H1 (cell line): ENCODE data around the gene ARPIN. TPM values are rescaled to one million over a fixed set of nuclear protein-coding genes. Genes with fewer than 3 reads are reported as not detected.
A peak's percentile ranks its signal among the peaks of the same experiment; 100 is the strongest.

Source experiments
- CTCF ChIA-PET: fragments of 300-600 bp; sonication (Branson Sonifier 250); formaldehyde crosslinking; loops from one replicate; lab custom pipeline; 2021; ENCODE audit not compliant: partially characterized antibody; lab: Charles Lee
- POLR2A ChIA-PET: fragments of 300-600 bp; sonication (Branson Sonifier 250); formaldehyde crosslinking; loops from one replicate; lab custom pipeline; 2021; ENCODE audit warnings: inconsistent platforms; ENCODE audit not compliant: partially characterized antibody; lab: Charles Lee
- DNase-seq, 2 experiments: peaks; one replicate each; pipeline versions ENCODE4 v3.0.0 to v3.0.0-alpha.2; 2010 to 2022; ENCODE audit warnings: low spot score in 2 of 2, low read depth in 1 of 2, mixed read lengths in 1 of 2
- FAIRE-seq: peaks from 2 replicates; lab custom pipeline; 2011; peaks lifted over from hg19 to GRCh38; lab: Jason Lieb, UNC
- H2AFZ ChIP-seq: 2 replicates; pipeline ENCODE4 v1.8.1; 2012; ENCODE audit warnings: low read length, inconsistent platforms
- H2AK5ac ChIP-seq: 2 replicates; pipeline ENCODE4 v1.6.1; 2013; ENCODE audit warnings: low read depth, low read length
- H2BK120ac ChIP-seq: replicated peaks from 2 replicates; pipeline ENCODE3; 2013; ENCODE audit warnings: low read depth, low read length, inconsistent platforms
- H2BK12ac ChIP-seq: 2 replicates; pipeline ENCODE4 v1.6.1; 2013; ENCODE audit warnings: low read depth, low read length
- H2BK15ac ChIP-seq: 2 replicates; pipeline ENCODE4 v1.6.1; 2013; ENCODE audit warnings: low read length
- H2BK20ac ChIP-seq: 2 replicates; pipeline ENCODE4 v1.6.1; 2013; ENCODE audit warnings: low read length
- H2BK5ac ChIP-seq: 2 replicates; pipeline ENCODE4 v1.6.1; 2013; ENCODE audit warnings: low read depth, low read length
- H3K14ac ChIP-seq: 2 replicates; pipeline ENCODE4 v1.6.1; 2013; ENCODE audit warnings: inconsistent platforms; ENCODE audit not compliant: insufficient read length
- H3K18ac ChIP-seq: 2 replicates; pipeline ENCODE4 v1.6.1; 2013; ENCODE audit warnings: low read length; ENCODE audit errors: extremely low read depth
- H3K23ac ChIP-seq: 2 replicates; pipeline ENCODE4 v1.6.1; 2013; ENCODE audit warnings: inconsistent platforms; ENCODE audit not compliant: insufficient read length
- H3K23me2 ChIP-seq: 2 replicates; pipeline ENCODE4 v1.6.1; 2013; ENCODE audit warnings: low read depth, low read length
- H3K27ac ChIP-seq: 2 replicates; pipeline ENCODE4 v1.6.1; 2011; ENCODE audit warnings: low read depth, low read length, inconsistent platforms
- H3K27me3 ChIP-seq, 4 experiments: replicated peaks in 1 of 4; 1 replicate in 1 of 4; 2 replicates in 3 of 4; pipeline versions ENCODE4 v1.6.1 to v1.8.1; 2011 to 2013; ENCODE audit warnings: low read length in 3 of 4, mild to moderate bottlenecking in 3 of 4, inconsistent platforms in 2 of 4, mixed read lengths in 2 of 4, moderate library complexity in 1 of 4; ENCODE audit not compliant: control insufficient read depth in 3 of 4, insufficient read depth in 3 of 4; ENCODE audit errors: extremely low read depth in 1 of 4
- H3K36me3 ChIP-seq, 4 experiments: 2 replicates each; pipeline versions ENCODE4 v1.6.1 to v1.8.1; 2011 to 2013; ENCODE audit warnings: mild to moderate bottlenecking in 4 of 4, low read length in 3 of 4, moderate library complexity in 2 of 4, control low read depth in 1 of 4, inconsistent platforms in 1 of 4; ENCODE audit not compliant: insufficient read depth in 4 of 4, control insufficient read depth in 2 of 4
- H3K4ac ChIP-seq: replicated peaks from 2 replicates; pipeline ENCODE3; 2013; ENCODE audit warnings: low read length, low read depth, mixed read lengths, inconsistent platforms; ENCODE audit not compliant: insufficient read length
- H3K4me1 ChIP-seq, 4 experiments: replicated peaks in 1 of 4; 1 replicate in 1 of 4; 2 replicates in 3 of 4; pipeline versions ENCODE4 v1.6.1 to v1.8.1; 2011 to 2013; ENCODE audit warnings: low read length in 3 of 4, inconsistent platforms in 2 of 4, mixed read lengths in 1 of 4; ENCODE audit not compliant: insufficient read depth in 4 of 4, control insufficient read depth in 3 of 4
- H3K4me2 ChIP-seq, 2 experiments: 2 replicates each; pipeline versions ENCODE4 v1.6.1 to v1.8.1; 2011 to 2013; ENCODE audit warnings: low read depth in 2 of 2, low read length in 2 of 2, control low read depth in 1 of 2, inconsistent platforms in 1 of 2, mild to moderate bottlenecking in 1 of 2; ENCODE audit not compliant: insufficient read depth in 1 of 2
- H3K4me3 ChIP-seq, 4 experiments: fragments of 200-600, 300-600 bp in 1 of 4; sonication (generic), shearing (Covaris generic), sonication (Bioruptor Twin) in 1 of 4; 2 replicates each; pipeline versions ENCODE4 v1.5.1 to v1.8.1; 2011 to 2016; ENCODE audit warnings: low read length in 4 of 4, low read depth in 3 of 4, control low read depth in 2 of 4, inconsistent platforms in 2 of 4, mild to moderate bottlenecking in 2 of 4, mixed read lengths in 1 of 4, moderate library complexity in 1 of 4; ENCODE audit not compliant: insufficient read depth in 2 of 4; ENCODE audit errors: extremely low read depth in 1 of 4
- H3K56ac ChIP-seq: replicated peaks from 2 replicates; pipeline ENCODE3; 2013; ENCODE audit warnings: low read depth, mild to moderate bottlenecking, mixed read lengths, low read length, inconsistent platforms; ENCODE audit not compliant: insufficient read length
- H3K79me1 ChIP-seq: 2 replicates; pipeline ENCODE4 v1.6.1; 2013; ENCODE audit warnings: low read depth, low read length, control low read depth
- H3K79me2 ChIP-seq, 2 experiments: 2 replicates each; pipeline versions ENCODE4 v1.6.1 to v1.8.1; 2012 to 2013; ENCODE audit warnings: low read length in 2 of 2, mild to moderate bottlenecking in 2 of 2, inconsistent platforms in 1 of 2; ENCODE audit not compliant: insufficient read depth in 2 of 2, control insufficient read depth in 1 of 2
- H3K9ac ChIP-seq, 4 experiments: replicated peaks in 1 of 4; 1 replicate in 1 of 4; 2 replicates in 3 of 4; pipeline versions ENCODE4 v1.6.1 to v1.8.1; 2011 to 2013; ENCODE audit warnings: low read depth in 3 of 4, low read length in 3 of 4, control low read depth in 2 of 4, mild to moderate bottlenecking in 2 of 4, moderate library complexity in 2 of 4, inconsistent platforms in 1 of 4; ENCODE audit errors: extremely low read depth in 1 of 4
- H3K9me3 ChIP-seq, 2 experiments: 2 replicates each; pipeline versions ENCODE4 v1.6.1 to v1.8.1; 2012 to 2013; ENCODE audit warnings: mild to moderate bottlenecking in 2 of 2, moderate library complexity in 2 of 2, control low read depth in 1 of 2, inconsistent platforms in 1 of 2, low read depth in 1 of 2, low read length in 1 of 2, mixed read lengths in 1 of 2; ENCODE audit not compliant: insufficient read depth in 2 of 2
- H4K20me1 ChIP-seq, 2 experiments: replicated peaks in 1 of 2; 2 replicates each; pipeline versions ENCODE3 to v1.8.1; 2011 to 2013; ENCODE audit warnings: inconsistent platforms in 2 of 2, low read length in 2 of 2, mild to moderate bottlenecking in 1 of 2; ENCODE audit not compliant: insufficient read depth in 2 of 2, control insufficient read depth in 1 of 2
- H4K5ac ChIP-seq: 2 replicates; pipeline ENCODE4 v1.6.1; 2013; ENCODE audit warnings: low read length, low read depth, mixed read lengths, inconsistent platforms; ENCODE audit not compliant: insufficient read length
- H4K8ac ChIP-seq: 2 replicates; pipeline ENCODE4 v1.8.0; 2013; ENCODE audit warnings: mild to moderate bottlenecking, moderate library complexity, low read length, inconsistent platforms; ENCODE audit not compliant: insufficient read depth; ENCODE audit errors: extremely low read depth
- H4K91ac ChIP-seq: replicated peaks from 2 replicates; pipeline ENCODE3; 2013; ENCODE audit warnings: low read length, mixed read lengths, inconsistent platforms; ENCODE audit not compliant: insufficient read length
- BACH1 ChIP-seq: IDR thresholded peaks from 2 replicates; pipeline ENCODE4 v1.6.1; 2012; ENCODE audit warnings: low read length, improper control_type of control experiment
- CREB1 ChIP-seq: IDR thresholded peaks from 2 replicates; pipeline ENCODE4 v1.6.1; 2012; ENCODE audit warnings: inconsistent platforms
- GABPA ChIP-seq: IDR thresholded peaks from 2 replicates; pipeline ENCODE4 v1.6.1; 2011; ENCODE audit warnings: mild to moderate bottlenecking, low read length, moderate library complexity, borderline replicate concordance; ENCODE audit not compliant: insufficient read depth
- HDAC2 ChIP-seq, 2 experiments: fragments of 300-600 bp in 1 of 2; sonication (generic) in 1 of 2; IDR thresholded peaks; 2 replicates each; pipeline ENCODE4 v1.6.1; 2011 to 2012; ENCODE audit warnings: low read depth in 2 of 2, low read length in 2 of 2, mild to moderate bottlenecking in 2 of 2, moderate library complexity in 2 of 2, borderline replicate concordance in 1 of 2, inconsistent platforms in 1 of 2
- HDAC6 ChIP-seq: IDR thresholded peaks from one replicate; pipeline ENCODE4 v1.7.1; 2012; ENCODE audit warnings: low read depth, mild to moderate bottlenecking, inconsistent platforms, low read length, moderate library complexity
- JUND ChIP-seq: IDR thresholded peaks from 2 replicates; pipeline ENCODE4 v1.6.1; 2011; ENCODE audit warnings: mild to moderate bottlenecking, improper control_type of control experiment, low read length
- NRF1 ChIP-seq: IDR thresholded peaks from 2 replicates; pipeline ENCODE4 v1.6.1; 2011; ENCODE audit warnings: mild to moderate bottlenecking, low read depth, low read length, improper control_type of control experiment
- SAP30 ChIP-seq: fragments of 300-600 bp; sonication (generic); IDR thresholded peaks from 2 replicates; pipeline ENCODE4 v1.7.1; 2012; ENCODE audit warnings: low read length, moderate library complexity, mild to moderate bottlenecking, inconsistent platforms; ENCODE audit not compliant: insufficient read depth, insufficient replicate concordance
- SRF ChIP-seq: IDR thresholded peaks from 2 replicates; pipeline ENCODE4 v1.6.1; 2011; ENCODE audit warnings: mild to moderate bottlenecking, low read depth, low read length, moderate library complexity
- TAF7 ChIP-seq: optimal IDR thresholded peaks from 2 replicates; pipeline ENCODE3; 2011; ENCODE audit warnings: low read depth, mild to moderate bottlenecking, inconsistent platforms, low read length, moderate library complexity, borderline replicate concordance
- TEAD4 ChIP-seq: IDR thresholded peaks from 2 replicates; pipeline ENCODE4 v1.6.1; 2012; ENCODE audit warnings: low read depth, low read length, inconsistent platforms, mixed read lengths
- WGBS, 2 experiments: shearing (Covaris generic) in 1 of 2; methylation state at CpG; one replicate each; pipeline versions ENCODE4 v1.1.6 to v1.1.7; 2013 to 2015; ENCODE audit warnings: low lambda C conversion rate in 2 of 2, mixed read lengths in 2 of 2, inconsistent platforms in 1 of 2, low coverage in 1 of 2, missing lambda C conversion rate in 1 of 2; ENCODE audit not compliant: insufficient replicate concordance in 2 of 2, insufficient coverage in 1 of 2, insufficient read length in 1 of 2; ENCODE audit errors: extremely low coverage in 1 of 2, missing lambda C conversion rate in 1 of 2; 5-methylcytosine and 5-hydroxymethylcytosine counted together
- polyA plus RNA-seq, 7 experiments: library from polyadenylated mRNA; depleted of rRNA in 3 of 7; stranded (reverse) in 5 of 7; unstranded in 2 of 7; fragments of >200 nt in 5 of 7; fragments of 200-250 nt in 2 of 7; gene quantifications; 1 replicate in 5 of 7; 2 replicates in 1 of 7; 4 replicates in 1 of 7; pipeline versions ENCODE4 v1.2.1 to v1.2.3, GENCODE V29; 2011 to 2013; ENCODE audit warnings: missing spikeins in 2 of 7, mixed read lengths in 2 of 7
- total RNA-seq: library from RNA; stranded (reverse); fragmentation: NEBNext Ultra II Directional; extraction: Animal tissue kit (Norgen Biotek cat#: 25700); gene quantifications from 2 replicates; pipeline ENCODE4 v1.2.1, GENCODE V29; 2021

ARPIN gene
- total and polyA plus RNA-seq, 2 of the 8 experiments (the other 6 are each of a cell fraction or from before 2014, with no cell fraction given) = 3.1 to 3.9 TPM

GRCh38 chr15:89893696-89894447 lies 18.9 kb downstream of the ARPIN start, which contains the start of gene AP3S2:
Gene AP3S2, minus strand, starts transcription at chr15:89893994. Its CDS starts 45 bp downstream, at chr15:89893949.
- H2AFZ ChIP-seq = peak within 1 kb of the TSS; percentile 80; the same call in 1 of the 2 replicates
- H3K23me2 ChIP-seq = peaks cover 4% of the 10 kb centered on the region; the same call in 1 of the 2 replicates
- peak within 1 kb of the TSS; percentile 82 for H2BK5ac ChIP-seq
- peaks cover 0 to 2% of the 10 kb centered on the region in 2 experiments for H4K20me1 ChIP-seq
- peaks cover 0 to 3% (median under 1%) of the 10 kb centered on the region in 4 experiments; a peak in 2 of 8 replicates for H3K36me3 ChIP-seq
- H3K4me3 ChIP-seq = peak within 1 kb of the TSS; percentile 92 to 99 (median 98)
- peak within 1 kb of the TSS; percentile 81 for H3K27ac ChIP-seq
- peak within 1 kb of the TSS; percentile 60 to 73 for H3K4me2 ChIP-seq
- H3K4ac ChIP-seq = no peak within 1 kb of the TSS
- no peaks in the 10 kb centered on the region; a peak in 2 of 7 replicates for H3K4me1 ChIP-seq
- H4K5ac ChIP-seq = peak within 1 kb of the TSS; percentile 41
- no peaks in the 10 kb centered on the region for H3K27me3 ChIP-seq
- H3K9ac ChIP-seq = peak within 1 kb of the TSS; percentile 60 to 93 (median 91)
- H3K23ac ChIP-seq = no peak within 1 kb of the TSS
- no peaks in the 10 kb centered on the region for H3K9me3 ChIP-seq
- DNase-seq (peak; percentile 70 to 89), FAIRE-seq (no peak)
- H2BK120ac ChIP-seq = no peak within 1 kb of the TSS
- POLR2A ChIA-PET = interaction anchor here (0.7 to 1.9 kb wide), 16 partner anchors 11 to 307 kb away, joined by 3 to 10 read pairs (median 4); partner anchors contain the start of genes ANPEP, ARPIN and SEMA4B
- H2BK12ac ChIP-seq = no peak within 1 kb of the TSS
- peaks cover 0 to 26% of the 10 kb centered on the region in 2 experiments; a peak in 2 of 4 replicates for H3K79me2 ChIP-seq
- H2BK15ac ChIP-seq = no peak within 1 kb of the TSS
- CTCF ChIA-PET = interaction anchor here (0.6 to 1.8 kb wide), 7 partner anchors 10 to 192 kb away, joined by 3 to 9 read pairs (median 3); no protein-coding TSS in a partner anchor
- H3K18ac ChIP-seq = peak within 1 kb of the TSS; percentile 27; the same call in 1 of the 2 replicates
- no peak within 1 kb of the TSS for H2BK20ac ChIP-seq
- 1% methylated on average over 61 of the region's 62 CpGs; no CpG with 5 or more reads in 1 of the 2 experiments for WGBS, 2 experiments
- H3K56ac ChIP-seq = peak within 1 kb of the TSS; percentile 0
- no peaks in the 10 kb centered on the region; the same call in none of the 2 replicates for H3K79me1 ChIP-seq
- peak within 1 kb of the TSS; percentile 88; the same call in 1 of the 2 replicates for H4K8ac ChIP-seq
- H2AK5ac ChIP-seq = no peak within 1 kb of the TSS
- H3K14ac ChIP-seq = no peak within 1 kb of the TSS
- H4K91ac ChIP-seq = peak within 1 kb of the TSS; percentile 18
- TF ChIP-seq HDAC6 (no peak), TEAD4 (peak; percentile 54), SRF (0 out of 2 replicates have a peak, but pooled peaks have one; percentile 52), CREB1 (peak; percentile 78), GABPA (peak; percentile 99), TAF7 (peak; percentile 89), HDAC2 (IDR thresholded peaks at IDR 0.05; ENCODE audit: borderline replicate concordance in 1 of 2, low read depth in 2 of 2, low read length in 2 of 2) (peak; percentile 67 to 89; a peak in 2 of 4 replicates), SAP30 (peak; percentile 45), JUND (peak; percentile 67; the same call in 1 of the 2 replicates), BACH1 (peak; percentile 16; the same call in 1 of the 2 replicates), NRF1 (no peak)
